HUDEP-2 (cell line): ENCODE data around the gene PIGK.
A peak's percentile ranks its signal among the peaks of the same experiment; 100 is the strongest.
"Not testable (repeated sequence)": the region's sequence is repeated elsewhere in the genome, so short reads cannot be mapped to it uniquely, and the experiment has no call there.

Source experiments
- DNase-seq, 76 experiments: peaks; one replicate each; lab custom pipeline; 2025; ENCODE audit not compliant: unreplicated experiment in 76 of 76; lab: John Stamatoyannopoulos, UW

PIGK gene

GRCh38 chr1:77197351-77197750 lies 21.9 kb downstream of the PIGK start:
- no peak for DNase-seq

- DNase-seq = no peak
Observed at GRCh38 chr1:77193951-77194350, 25.3 kb downstream of the PIGK start.

- no peak for DNase-seq
Observed at GRCh38 chr1:77188770-77189169, 30.5 kb downstream of the PIGK start.

GRCh38 chr1:77186907-77187306 lies 32.3 kb downstream of the PIGK start:
- not testable (repeated sequence) for DNase-seq

GRCh38 chr1:77182083-77182482 lies 37.1 kb downstream of the PIGK start:
- DNase-seq = no peak

GRCh38 chr1:77179632-77180031 lies 39.6 kb downstream of the PIGK start:
- no peak for DNase-seq

- peak in 4 of 76 experiments; percentile 1 to 4 (median 3) for DNase-seq
Observed at GRCh38 chr1:77175230-77175844, 43.9 kb downstream of the PIGK start.

GRCh38 chr1:77170687-77171086 lies 48.5 kb downstream of the PIGK start:
- no peak for DNase-seq

- no peak for DNase-seq
Observed at GRCh38 chr1:77168358-77168757, 50.9 kb downstream of the PIGK start.

GRCh38 chr1:77164434-77164944 lies 54.7 kb downstream of the PIGK start:
- no peak for DNase-seq

GRCh38 chr1:77159706-77160105 lies 59.5 kb downstream of the PIGK start:
- DNase-seq = not testable (repeated sequence)

- no peak for DNase-seq
Observed at GRCh38 chr1:77156214-77156613, 63.0 kb downstream of the PIGK start.

GRCh38 chr1:77146270-77146669 lies 73.0 kb downstream of the PIGK start:
- no peak for DNase-seq

GRCh38 chr1:77143529-77144121 lies 75.6 kb downstream of the PIGK start:
- DNase-seq = no peak

GRCh38 chr1:77139389-77139788 lies 79.8 kb downstream of the PIGK start:
- no peak for DNase-seq

- DNase-seq = no peak
Observed at GRCh38 chr1:77134359-77134758, 84.9 kb downstream of the PIGK start.

GRCh38 chr1:77133731-77134358 lies 85.4 kb downstream of the PIGK start:
- DNase-seq = no peak

- peak in 20 of 76 experiments; percentile 1 to 59 (median 22) for DNase-seq
Observed at GRCh38 chr1:77126307-77126706, 92.9 kb downstream of the PIGK start.

- DNase-seq = no peak
Observed at GRCh38 chr1:77121503-77121902, 97.7 kb downstream of the PIGK start.

GRCh38 chr1:77120950-77121349 lies 98.3 kb downstream of the PIGK start:
- no peak for DNase-seq

- DNase-seq = no peak
Observed at GRCh38 chr1:77118712-77119111, 100.5 kb downstream of the PIGK start.

- DNase-seq = no peak
Observed at GRCh38 chr1:77104672-77105071, 114.6 kb downstream of the PIGK start.
